C4-2B (cell line): Measurements from ENCODE around the gene FHL5.

Source experiments
- H3K27ac ChIP-seq: fragments of 450-650 bp; 2 replicates; pipeline ENCODE4 v1.5.1; 2017
- CTCF ChIP-seq: fragments of 450-650 bp; conservative IDR thresholded peaks from 2 replicates; pipeline ENCODE4 v1.5.1; 2017; ENCODE audit warnings: mild to moderate bottlenecking
- ZFX ChIP-seq: fragments of 450-650 bp; IDR thresholded peaks from 2 replicates; pipeline ENCODE4 v1.6.1; 2017

Gene FHL5

GRCh38 chr6:96656567-96656966 is 93.6 kb downstream of the FHL5 start:
- TF ChIP-seq CTCF, result no peak
- no peak for TF ChIP-seq ZFX
- H3K27ac ChIP-seq, result no peak overlapping the region

GRCh38 chr6:96657344-96657743 is 94.4 kb downstream of the FHL5 start:
- no peak overlapping the region for H3K27ac ChIP-seq
- TF ChIP-seq CTCF (no peak), ZFX (no peak)

- TF ChIP-seq ZFX (no peak), CTCF (no peak)
- H3K27ac ChIP-seq, result no peak overlapping the region
Measured at GRCh38 chr6:96659084-96659845, 96.3 kb downstream of the FHL5 start.
